T-helper 2 cell treated with Interferon-gamma antibody and Interleukin-4, amounts not matched to agents 5 μg/mL and 100 μg/mL, for 36 hours (primary cell): Measurements from ENCODE around the gene ABHD14A.

Experiments used
- DNase-seq: peaks from one replicate; pipeline ENCODE4 v3.0.0; 2021; ENCODE audit warnings: low spot score
- H3K27ac Mint-ChIP-seq: one replicate; pipeline ENCODE4 v1.8.0; 2021; ENCODE audit warnings: mild to moderate bottlenecking, mixed read lengths
- H3K27me3 Mint-ChIP-seq: one replicate; pipeline ENCODE4 v1.8.0; 2021; ENCODE audit warnings: low read depth, mixed read lengths
- H3K36me3 Mint-ChIP-seq: one replicate; pipeline ENCODE4 v1.8.0; 2021; ENCODE audit warnings: low read depth, mixed read lengths
- H3K4me1 Mint-ChIP-seq: one replicate; pipeline ENCODE4 v1.8.0; 2021; ENCODE audit warnings: low read depth, mixed read lengths
- H3K4me3 Mint-ChIP-seq: one replicate; pipeline ENCODE4 v1.8.0; 2022; ENCODE audit warnings: mild to moderate bottlenecking, moderate library complexity, mixed read lengths
- H3K9me3 Mint-ChIP-seq: one replicate; pipeline ENCODE4 v1.8.0; 2021; ENCODE audit warnings: mixed read lengths

The ABHD14A gene

GRCh38 chr3:51997172-51997571 is 22.3 kb downstream of the ABHD14A start:
- H3K4me3 Mint-ChIP-seq: no peak overlapping the region
- H3K27me3 Mint-ChIP-seq: peaks cover 13% of the 10 kb centered on the region
- DNase-seq: no peak
- H3K27ac Mint-ChIP-seq: no peak overlapping the region
- H3K4me1 Mint-ChIP-seq: peaks cover 24% of the 10 kb centered on the region
- peaks cover 34% of the 10 kb centered on the region for H3K36me3 Mint-ChIP-seq
- no peaks in the 10 kb centered on the region for H3K9me3 Mint-ChIP-seq

- Mint-ChIP-seq H3K27me3 (peaks cover 13% of the 10 kb centered on the region), H3K27ac (no peak overlapping the region), H3K4me1 (peaks cover 21% of the 10 kb centered on the region), H3K9me3 (no peaks in the 10 kb centered on the region), H3K36me3 (peaks cover 28% of the 10 kb centered on the region), H3K4me3 (no peak overlapping the region)
- no peak for DNase-seq
Measured at GRCh38 chr3:51997935-51998596, 23.2 kb downstream of the ABHD14A start.

GRCh38 chr3:51998774-51999173 is 23.9 kb downstream of the ABHD14A start:
- H3K9me3 Mint-ChIP-seq: no peaks in the 10 kb centered on the region
- no peak overlapping the region for H3K27ac Mint-ChIP-seq
- H3K4me3 Mint-ChIP-seq: no peak overlapping the region
- peaks cover 13% of the 10 kb centered on the region for H3K27me3 Mint-ChIP-seq
- H3K36me3 Mint-ChIP-seq: peaks cover 22% of the 10 kb centered on the region
- H3K4me1 Mint-ChIP-seq: peaks cover 19% of the 10 kb centered on the region
- DNase-seq: no peak

GRCh38 chr3:51999846-52000245 is 25.0 kb downstream of the ABHD14A start:
- DNase-seq: no peak
- H3K4me1 Mint-ChIP-seq: peaks cover 10% of the 10 kb centered on the region
- H3K9me3 Mint-ChIP-seq: no peaks in the 10 kb centered on the region
- no peak overlapping the region for H3K27ac Mint-ChIP-seq
- peaks cover 13% of the 10 kb centered on the region for H3K27me3 Mint-ChIP-seq
- H3K36me3 Mint-ChIP-seq: peaks cover 11% of the 10 kb centered on the region
- H3K4me3 Mint-ChIP-seq: no peak overlapping the region

GRCh38 chr3:52001443-52001974 is 26.6 kb downstream of the ABHD14A start:
- Mint-ChIP-seq H3K36me3 (no peaks in the 10 kb centered on the region), H3K4me3 (no peak overlapping the region), H3K27ac (peak overlapping the region; percentile 12), H3K27me3 (peaks cover 13% of the 10 kb centered on the region), H3K4me1 (peaks cover 13% of the 10 kb centered on the region), H3K9me3 (no peaks in the 10 kb centered on the region)
- DNase-seq: peak; percentile 77

- Mint-ChIP-seq H3K27me3 (peaks cover 9% of the 10 kb centered on the region), H3K9me3 (no peaks in the 10 kb centered on the region), H3K36me3 (no peaks in the 10 kb centered on the region), H3K27ac (no peak overlapping the region), H3K4me1 (peaks cover 13% of the 10 kb centered on the region), H3K4me3 (no peak overlapping the region)
- DNase-seq: no peak
Measured at GRCh38 chr3:52002748-52003147, 27.9 kb downstream of the ABHD14A start.

GRCh38 chr3:52004163-52004787 is 29.4 kb downstream of the ABHD14A start:
- no peak for DNase-seq
- H3K27ac Mint-ChIP-seq: no peak overlapping the region
- H3K4me1 Mint-ChIP-seq: peaks cover 11% of the 10 kb centered on the region

GRCh38 chr3:52004906-52005395 is 30.1 kb downstream of the ABHD14A start:
- H3K36me3 Mint-ChIP-seq: no peaks in the 10 kb centered on the region
- DNase-seq: no peak
- H3K4me1 Mint-ChIP-seq: peaks cover 11% of the 10 kb centered on the region
- H3K27ac Mint-ChIP-seq: no peak overlapping the region
- no peak overlapping the region for H3K4me3 Mint-ChIP-seq
- H3K27me3 Mint-ChIP-seq: no peaks in the 10 kb centered on the region
- H3K9me3 Mint-ChIP-seq: no peaks in the 10 kb centered on the region

More at GRCh38 chr3:52004163-52004787, 29.4 kb downstream of the ABHD14A start:
- no peak overlapping the region for H3K4me3 Mint-ChIP-seq
- peaks cover 4% of the 10 kb centered on the region for H3K27me3 Mint-ChIP-seq
- H3K9me3 Mint-ChIP-seq: no peaks in the 10 kb centered on the region
- no peaks in the 10 kb centered on the region for H3K36me3 Mint-ChIP-seq

- no peak for DNase-seq
- Mint-ChIP-seq H3K4me3 (peak overlapping the region; percentile 34), H3K9me3 (no peaks in the 10 kb centered on the region), H3K4me1 (peaks cover 11% of the 10 kb centered on the region), H3K27me3 (no peaks in the 10 kb centered on the region), H3K27ac (peak overlapping the region; percentile 20), H3K36me3 (no peaks in the 10 kb centered on the region)
Measured at GRCh38 chr3:52005571-52005986, 30.7 kb downstream of the ABHD14A start.

GRCh38 chr3:52006017-52006819 is 31.4 kb downstream of the ABHD14A start:
- Mint-ChIP-seq H3K27ac (peak overlapping the region; percentile 20), H3K27me3 (peaks cover 3% of the 10 kb centered on the region), H3K4me1 (peaks cover 11% of the 10 kb centered on the region), H3K9me3 (no peaks in the 10 kb centered on the region), H3K36me3 (no peaks in the 10 kb centered on the region), H3K4me3 (peak overlapping the region; percentile 34)
- DNase-seq: no peak

GRCh38 chr3:52006820-52007133 is 31.9 kb downstream of the ABHD14A start:
- Mint-ChIP-seq H3K27me3 (peaks cover 3% of the 10 kb centered on the region), H3K4me1 (peaks cover 8% of the 10 kb centered on the region), H3K27ac (no peak overlapping the region), H3K4me3 (no peak overlapping the region), H3K9me3 (no peaks in the 10 kb centered on the region), H3K36me3 (no peaks in the 10 kb centered on the region)
- no peak for DNase-seq

GRCh38 chr3:52007291-52007690 is 32.4 kb downstream of the ABHD14A start:
- no peaks in the 10 kb centered on the region for H3K36me3 Mint-ChIP-seq
- peaks cover 3% of the 10 kb centered on the region for H3K27me3 Mint-ChIP-seq
- no peak overlapping the region for H3K27ac Mint-ChIP-seq
- no peaks in the 10 kb centered on the region for H3K9me3 Mint-ChIP-seq
- DNase-seq: no peak
- H3K4me1 Mint-ChIP-seq: peaks cover 8% of the 10 kb centered on the region
- no peak overlapping the region for H3K4me3 Mint-ChIP-seq

- H3K4me3 Mint-ChIP-seq: no peak overlapping the region
- no peaks in the 10 kb centered on the region for H3K36me3 Mint-ChIP-seq
- H3K9me3 Mint-ChIP-seq: no peaks in the 10 kb centered on the region
- H3K4me1 Mint-ChIP-seq: peaks cover 8% of the 10 kb centered on the region
- H3K27ac Mint-ChIP-seq: no peak overlapping the region
- DNase-seq: no peak
- peaks cover 3% of the 10 kb centered on the region for H3K27me3 Mint-ChIP-seq
Measured at GRCh38 chr3:52010431-52010830, 35.6 kb downstream of the ABHD14A start.

- Mint-ChIP-seq H3K36me3 (no peaks in the 10 kb centered on the region), H3K9me3 (no peaks in the 10 kb centered on the region), H3K27me3 (peaks cover 3% of the 10 kb centered on the region), H3K4me1 (no peaks in the 10 kb centered on the region), H3K27ac (no peak overlapping the region), H3K4me3 (no peak overlapping the region)
- no peak for DNase-seq
Measured at GRCh38 chr3:52012699-52013098, 37.8 kb downstream of the ABHD14A start.
